Measurements from ENCODE around the gene TPD52L2. TPM values are rescaled to one million over a fixed set of nuclear protein-coding genes. Genes with fewer than 3 reads are reported as not detected.

TPD52L2 gene
- total RNA-seq, 2 experiments from 2014 or later: 43.1 to 44.6 TPM

GRCh38 chr20:63822276-63822696 lies 42.8 kb upstream of the TPD52L2 start:
- ChIA-PET CTCF (no interaction called here), POLR2A (no interaction called here)
- peaks cover 8% of the 10 kb centered on the region for H3K4me1 Mint-ChIP-seq (ENCODE audit: low read depth)

GRCh38 chr20:63823691-63824311 lies 41.3 kb upstream of the TPD52L2 start:
- H3K36me3 Mint-ChIP-seq (ENCODE audit: low read depth): no peaks in the 10 kb centered on the region
- H3K27ac Mint-ChIP-seq: no peak overlapping the region
- H3K9me3 Mint-ChIP-seq: no peaks in the 10 kb centered on the region
- no peak overlapping the region for H3K4me3 Mint-ChIP-seq
- peaks cover 8% of the 10 kb centered on the region for H3K4me1 Mint-ChIP-seq (ENCODE audit: low read depth)
- ATAC-seq (no peak), DNase-seq (no peak)
- intact Hi-C loops (cut with micrococcal nuclease): no loop called here
- no peak for TF ChIP-seq CTCF (IDR thresholded peaks at IDR 0.05)
- POLR2A ChIA-PET: no interaction called here
- peaks cover 25% of the 10 kb centered on the region for H3K27me3 Mint-ChIP-seq
- CTCF ChIA-PET: no interaction called here

More at GRCh38 chr20:63822276-63822696, 42.8 kb upstream of the TPD52L2 start:
- ATAC-seq (no peak), DNase-seq (no peak)
- Mint-ChIP-seq H3K4me3 (no peak overlapping the region), H3K36me3 (ENCODE audit: low read depth) (no peaks in the 10 kb centered on the region), H3K27ac (no peak overlapping the region), H3K9me3 (no peaks in the 10 kb centered on the region), H3K27me3 (peaks cover 15% of the 10 kb centered on the region)
- intact Hi-C loops (cut with micrococcal nuclease): no loop called here
- TF ChIP-seq CTCF (IDR thresholded peaks at IDR 0.05): no peak

DNA sequence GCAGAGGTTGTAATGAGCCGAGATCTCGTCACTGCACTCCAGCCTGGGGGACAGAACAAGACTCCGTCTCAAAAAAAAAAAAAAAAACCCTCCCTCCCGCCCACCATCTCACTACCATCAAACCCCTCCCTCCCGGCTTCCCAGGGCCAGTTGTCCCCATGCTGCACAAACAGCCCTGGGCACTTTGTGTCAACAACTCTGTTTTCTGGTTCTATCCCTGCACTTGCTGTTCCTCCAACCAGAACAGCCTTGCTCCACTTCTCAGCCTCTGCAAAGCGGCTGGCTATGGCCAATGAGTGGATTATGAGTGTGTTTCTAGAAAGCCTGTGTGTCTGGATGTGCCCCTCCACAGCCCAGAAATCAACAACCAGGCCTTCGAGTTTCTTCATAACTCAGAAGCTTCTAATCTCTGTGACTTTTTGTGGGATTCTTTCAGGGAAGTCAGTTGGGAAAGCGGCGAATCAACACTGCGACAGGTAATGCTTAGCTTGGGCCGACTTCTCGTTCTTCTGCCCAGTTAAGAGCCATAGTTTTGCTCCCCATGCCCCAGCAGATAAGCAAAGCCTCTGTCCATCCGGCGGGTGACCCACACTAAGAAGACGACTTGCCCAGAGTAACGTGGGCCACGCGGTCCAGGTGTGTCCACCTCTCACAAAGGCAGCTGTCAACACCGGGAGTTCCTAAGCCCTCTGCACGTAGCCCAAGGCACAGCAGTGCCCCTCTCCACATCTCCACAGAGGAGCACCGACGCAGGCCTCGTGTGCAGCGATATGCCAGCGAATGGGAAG lies 39.5 kb upstream of the TPD52L2 start:
- Mint-ChIP-seq H3K27ac (no peak overlapping the region), H3K9me3 (no peaks in the 10 kb centered on the region), H3K27me3 (peaks cover 39% of the 10 kb centered on the region), H3K4me3 (no peak overlapping the region), H3K4me1 (ENCODE audit: low read depth) (peaks cover 19% of the 10 kb centered on the region), H3K36me3 (ENCODE audit: low read depth) (no peaks in the 10 kb centered on the region)
- DNase-seq (no peak), ATAC-seq (no peak)
- ChIA-PET CTCF (no interaction called here), POLR2A (no interaction called here)
- intact Hi-C loops (cut with micrococcal nuclease): no loop called here
- no peak for TF ChIP-seq CTCF (IDR thresholded peaks at IDR 0.05)

- intact Hi-C loops (cut with micrococcal nuclease): no loop called here
- Mint-ChIP-seq H3K9me3 (no peaks in the 10 kb centered on the region), H3K36me3 (ENCODE audit: low read depth) (no peaks in the 10 kb centered on the region), H3K4me3 (no peak overlapping the region), H3K27ac (no peak overlapping the region), H3K4me1 (ENCODE audit: low read depth) (peaks cover 19% of the 10 kb centered on the region), H3K27me3 (peaks cover 39% of the 10 kb centered on the region)
- no peak for TF ChIP-seq CTCF (IDR thresholded peaks at IDR 0.05)
- DNase-seq: no peak
- ChIA-PET CTCF (no interaction called here), POLR2A (no interaction called here)
- no peak for ATAC-seq
Observed at GRCh38 chr20:63826753-63827152, 38.3 kb upstream of the TPD52L2 start.

DNA sequence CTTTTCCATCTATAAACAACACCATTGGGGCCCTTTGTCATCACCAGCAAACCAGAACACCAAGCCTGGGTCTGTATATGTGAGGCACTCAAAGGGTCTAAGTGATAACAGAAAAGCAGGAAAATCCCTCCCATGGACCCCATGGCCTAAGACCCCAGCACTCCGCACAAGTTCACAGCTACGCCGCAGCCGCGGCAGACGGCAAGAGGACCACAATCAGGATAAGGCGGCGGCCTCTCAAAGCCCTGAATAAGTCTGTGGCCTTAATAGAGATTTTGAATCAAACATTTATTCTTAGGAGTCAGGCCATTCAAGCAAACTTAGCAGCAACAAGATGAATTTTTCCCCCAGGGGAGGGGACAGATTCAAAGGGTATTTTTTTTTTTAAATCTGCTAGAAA lies 36.9 kb upstream of the TPD52L2 start:
- DNase-seq (no peak), ATAC-seq (no peak)
- no peaks in the 10 kb centered on the region for H3K9me3 Mint-ChIP-seq
- ChIA-PET POLR2A (interaction anchor here (0.6 kb wide), 1 partner anchor 823 kb away, joined by 3 read pairs; no protein-coding TSS in a partner anchor), CTCF (no interaction called here)
- H3K4me1 Mint-ChIP-seq (ENCODE audit: low read depth): peaks cover 19% of the 10 kb centered on the region
- H3K27ac Mint-ChIP-seq: no peak overlapping the region
- intact Hi-C loops (cut with micrococcal nuclease): no loop called here
- H3K27me3 Mint-ChIP-seq: peaks cover 46% of the 10 kb centered on the region
- H3K36me3 Mint-ChIP-seq (ENCODE audit: low read depth): no peaks in the 10 kb centered on the region
- H3K4me3 Mint-ChIP-seq: no peak overlapping the region
- TF ChIP-seq CTCF (IDR thresholded peaks at IDR 0.05): no peak
